Neutrophil (primary cell): ENCODE results near the gene HMGXB4.
A peak's percentile ranks its signal among the peaks of the same experiment; 100 is the strongest.
"Not testable (repeated sequence)": the region's sequence is repeated elsewhere in the genome, so short reads cannot be mapped to it uniquely, and the experiment has no call there.

Experiments used
- H3K27ac ChIP-seq: fragments of 200-600 bp; sonication (generic); 2 replicates; pipeline ENCODE4 v1.5.1; 2016; ENCODE audit warnings: mild to moderate bottlenecking, moderate library complexity
- H3K27me3 ChIP-seq: fragments of 200-600 bp; sonication (generic); 2 replicates; pipeline ENCODE4 v1.6.0; 2016; ENCODE audit warnings: mild to moderate bottlenecking
- H3K36me3 ChIP-seq: fragments of 200-600 bp; sonication (generic); 2 replicates; pipeline ENCODE4 v1.5.1; 2017
- H3K4me1 ChIP-seq, 2 experiments: fragments of 200-600 bp in 1 of 2; sonication (generic) in 1 of 2; 1 replicate in 1 of 2; 2 replicates in 1 of 2; pipeline versions ENCODE4 v1.5.1 to v1.6.1; 2013 to 2016; ENCODE audit warnings: low read depth in 1 of 2, low read length in 1 of 2, mild to moderate bottlenecking in 1 of 2, moderate library complexity in 1 of 2; ENCODE audit not compliant: control insufficient read depth in 1 of 2, insufficient read depth in 1 of 2
- H3K4me3 ChIP-seq, 2 experiments: fragments of 200-600 bp in 1 of 2; sonication (generic) in 1 of 2; 1 replicate in 1 of 2; 2 replicates in 1 of 2; pipeline ENCODE4 v1.5.1; 2013 to 2016; ENCODE audit warnings: low read depth in 1 of 2, low read length in 1 of 2, mild to moderate bottlenecking in 1 of 2, moderate library complexity in 1 of 2
- H3K9me3 ChIP-seq: fragments of 200-600 bp; sonication (generic); 2 replicates; pipeline ENCODE4 v1.5.1; 2016
- CTCF ChIP-seq: fragments of 200-600 bp; sonication (generic); IDR thresholded peaks from 2 replicates; pipeline ENCODE4 v1.5.1; 2016; ENCODE audit warnings: antibody characterized with exemption

The HMGXB4 gene

DNA sequence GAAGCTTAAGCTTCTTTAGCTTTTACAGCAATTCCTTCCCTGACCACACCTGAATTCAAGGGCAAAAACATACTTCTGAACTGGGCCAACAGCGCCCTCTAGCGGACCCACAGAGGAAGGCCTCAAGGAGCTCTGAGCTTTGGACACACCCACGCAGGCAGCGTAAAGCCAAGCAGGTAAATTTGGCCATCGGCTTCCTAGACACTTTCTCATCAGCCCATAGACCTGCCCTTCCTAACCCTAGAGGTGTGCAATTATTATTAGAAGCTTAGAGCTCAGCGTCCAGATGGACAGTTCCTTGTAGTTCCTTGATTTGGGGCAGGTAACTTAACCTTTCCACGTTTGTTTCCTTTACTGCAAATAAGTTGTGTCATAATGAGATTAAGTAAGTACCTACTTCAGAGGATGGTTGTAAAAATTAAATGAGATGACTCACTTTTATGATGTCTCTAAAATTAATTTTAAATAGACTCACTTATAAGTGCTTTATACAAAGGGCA is 25.7 kb upstream of the HMGXB4 start:
- peak; percentile 88 for TF ChIP-seq CTCF
- H3K27me3 ChIP-seq: peaks cover 50% of the 10 kb centered on the region
- H3K36me3 ChIP-seq: no peaks in the 10 kb centered on the region
- H3K4me1 ChIP-seq: no peaks in the 10 kb centered on the region
- no peaks in the 10 kb centered on the region for H3K9me3 ChIP-seq
- no peak overlapping the region for H3K27ac ChIP-seq
- no peak overlapping the region for H3K4me3 ChIP-seq

DNA sequence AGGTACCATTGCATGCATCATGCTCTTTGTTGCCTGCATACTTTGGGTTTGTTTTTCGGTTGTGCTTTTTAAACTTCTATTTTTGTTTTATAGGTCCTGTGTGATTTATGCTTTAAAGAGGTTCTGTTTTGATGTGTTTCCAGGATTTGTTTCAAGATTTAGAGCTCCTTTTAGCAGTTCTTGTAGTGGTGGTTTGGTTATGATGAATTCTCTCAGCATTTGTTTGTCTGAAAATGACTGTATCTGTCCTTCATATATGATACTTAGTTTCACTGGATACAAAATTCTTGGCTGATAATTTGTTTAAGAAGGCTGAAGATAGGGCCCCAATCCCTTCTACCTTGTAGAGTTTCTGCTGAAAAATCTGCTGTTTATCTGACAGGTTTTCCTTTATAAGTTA is 18.5 kb upstream of the HMGXB4 start:
- not testable (repeated sequence) for H3K4me3 ChIP-seq, H3K4me1 ChIP-seq, H3K36me3 ChIP-seq, H3K27ac ChIP-seq, H3K9me3 ChIP-seq
- H3K27me3 ChIP-seq: peaks cover 74% of the 10 kb centered on the region

- H3K4me1 ChIP-seq, H3K4me3 ChIP-seq, H3K27ac ChIP-seq, H3K9me3 ChIP-seq, H3K36me3 ChIP-seq: not testable (repeated sequence)
- H3K27me3 ChIP-seq: peaks cover 27% of the 10 kb centered on the region
Observed at GRCh38 chr22:35244507-35244906, 12.8 kb upstream of the HMGXB4 start.

- Histone ChIP-seq H3K27me3 (no peaks in the 10 kb centered on the region), H3K4me1 (no peaks in the 10 kb centered on the region), H3K4me3 (no peak overlapping the region), H3K27ac (no peak overlapping the region), H3K9me3 (no peaks in the 10 kb centered on the region), H3K36me3 (no peaks in the 10 kb centered on the region)
- no peak for TF ChIP-seq CTCF
Observed at GRCh38 chr22:35250156-35250555, 7.1 kb upstream of the HMGXB4 start.

DNA sequence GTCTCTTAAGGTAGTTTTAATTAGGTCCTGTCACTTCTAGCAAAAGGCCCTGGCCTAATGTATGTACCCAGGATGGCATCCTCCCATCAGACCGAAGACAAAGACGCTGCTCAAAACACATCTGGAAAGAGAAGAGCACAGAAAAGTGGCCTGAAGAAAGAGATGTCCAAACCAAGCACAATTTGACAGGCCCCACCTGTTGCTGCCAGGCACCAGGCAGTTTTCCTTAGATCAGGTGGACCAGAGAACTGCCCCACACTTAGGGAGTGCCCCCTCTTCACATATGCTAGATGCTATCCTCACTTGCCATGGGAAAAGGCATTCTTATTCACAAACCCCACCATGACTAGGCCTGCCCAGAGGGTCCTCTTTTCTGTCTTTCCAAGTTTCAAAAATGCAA is 3.3 kb upstream of the HMGXB4 start:
- Histone ChIP-seq H3K27me3 (no peaks in the 10 kb centered on the region), H3K9me3 (no peaks in the 10 kb centered on the region), H3K4me1 (peaks cover 13 to 15% of the 10 kb centered on the region in 2 experiments), H3K27ac (no peak overlapping the region), H3K36me3 (no peaks in the 10 kb centered on the region), H3K4me3 (no peak overlapping the region)
- no peak for TF ChIP-seq CTCF

DNA sequence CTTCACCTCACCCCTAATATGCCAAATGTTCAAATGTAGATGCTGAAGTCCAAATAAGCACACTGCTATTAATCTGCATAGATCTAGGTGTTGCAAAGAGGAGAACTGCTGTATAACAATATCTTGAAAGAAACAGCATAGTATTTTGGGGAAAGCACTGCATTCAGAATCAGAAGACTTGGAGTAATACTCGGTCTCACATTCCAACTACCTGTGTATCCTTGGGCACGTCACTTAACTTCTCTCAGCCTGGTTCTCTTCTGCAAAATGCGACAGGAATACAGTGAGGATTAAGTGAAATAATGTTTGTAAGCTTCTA is 332 bp upstream of the HMGXB4 start:
- peaks cover 13 to 15% of the 10 kb centered on the region in 2 experiments for H3K4me1 ChIP-seq
- H3K27me3 ChIP-seq: no peaks in the 10 kb centered on the region
- TF ChIP-seq CTCF: no peak
- H3K36me3 ChIP-seq: no peaks in the 10 kb centered on the region
- peak overlapping the region; percentile 87 for H3K27ac ChIP-seq
- H3K4me3 ChIP-seq: peak overlapping the region; percentile 72 to 96
- H3K9me3 ChIP-seq: no peaks in the 10 kb centered on the region
